ENCODE data around the gene TM9SF4. TPM values are rescaled to one million over a fixed set of nuclear protein-coding genes. Genes with fewer than 3 reads are reported as not detected.

Gene TM9SF4
- polyA plus RNA-seq (ENCODE audit: insufficient read depth in 1 of 5, insufficient read length in 5 of 5, low replicate concordance in 1 of 5): 10 to 100 TPM; 53.1 to 66.4 (median 58.6) TPM
- long read RNA-seq, donor 1, transcript TM9SF4-202 (18 exons, 3,978 nt): major isoform, 5 of 5 reads
- long read RNA-seq, donor 1, partial matches to known transcripts: 0 of 5 reads
- long read RNA-seq, donor 1, other reads (novel, unspliced or antisense): 0 of 5 reads
- long read RNA-seq, donor 2, transcript TM9SF4-202 (18 exons, 3,978 nt): major isoform, 5 of 20 reads
- long read RNA-seq, donor 2, partial matches to known transcripts: 14 of 20 reads
- long read RNA-seq, donor 2, other reads (novel, unspliced or antisense): 0 of 20 reads
- long read RNA-seq, donor 3, partial matches to known transcripts: 0 of 3 reads
- long read RNA-seq, donor 3, other reads (novel, unspliced or antisense): 0 of 3 reads
- long read RNA-seq, donor 4: 0 reads
- long read RNA-seq, donor 5, partial matches to known transcripts: 0 of 3 reads
- long read RNA-seq, donor 5, other reads (novel, unspliced or antisense): 0 of 3 reads
- long read RNA-seq, donor 6, full-length matches to known transcripts: 12 of 45 reads
- long read RNA-seq, donor 6, partial matches to known transcripts: 33 of 45 reads
- long read RNA-seq, donor 6, other reads (novel, unspliced or antisense): 0 of 45 reads
- long read RNA-seq, donor 7, transcript TM9SF4-202 (18 exons, 3,978 nt): major isoform, 7 of 27 reads
- long read RNA-seq, donor 7, partial matches to known transcripts: 19 of 27 reads
- long read RNA-seq, donor 7, other reads (novel, unspliced or antisense): 0 of 27 reads
- long read RNA-seq, donor 8, partial matches to known transcripts: 0 of 3 reads
- long read RNA-seq, donor 8, other reads (novel, unspliced or antisense): 0 of 3 reads

GRCh38 chr20:32109392-32110172, at the start of gene TM9SF4:
Gene TM9SF4 (plus strand): TSS chr20:32109714. CDS start chr20:32109741, 27 bp downstream.
- DNase-seq: peak; percentile 95 to 96

DNA sequence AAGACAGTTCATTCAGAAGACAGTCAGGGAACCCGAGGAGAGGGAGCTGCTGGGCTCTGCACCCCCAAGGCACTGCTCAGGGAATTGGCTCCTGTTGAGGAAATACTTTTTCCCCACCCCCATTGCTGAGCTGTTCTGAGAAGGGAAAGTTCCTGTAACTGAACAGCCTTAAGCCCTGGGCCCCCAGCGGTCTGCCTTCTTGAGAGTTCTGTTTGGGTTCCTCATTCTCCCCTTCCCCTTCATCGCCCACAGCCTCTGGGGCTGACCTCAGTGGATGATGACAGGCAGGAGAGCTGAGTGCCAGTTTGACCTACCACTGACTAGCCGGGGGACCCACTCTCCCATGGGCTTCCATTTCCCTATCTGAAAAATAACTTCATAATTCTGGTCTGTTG, 46.7 kb upstream of the TM9SF4 start:
- DNase-seq: no peak

DNA sequence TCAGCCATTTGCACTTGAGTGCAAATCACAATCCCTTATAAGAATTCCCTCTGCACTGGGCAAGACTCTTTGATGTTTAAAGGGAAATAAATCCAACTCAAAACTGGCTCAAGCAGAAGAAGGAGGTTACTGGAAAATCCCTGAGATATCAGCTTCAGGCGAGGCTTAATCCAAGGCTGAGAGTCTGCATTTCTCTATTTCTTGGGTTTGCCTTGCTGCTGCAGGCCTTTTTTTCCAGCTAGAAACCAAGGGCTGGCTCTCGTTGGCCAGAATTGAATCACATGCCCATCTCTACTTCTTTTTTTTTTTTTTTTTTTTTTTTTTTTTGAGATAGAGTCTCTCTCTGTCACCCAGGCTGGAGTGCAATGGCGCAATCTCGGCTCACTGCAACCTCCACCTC, 45.8 kb upstream of the TM9SF4 start:
- no peak for DNase-seq

DNA sequence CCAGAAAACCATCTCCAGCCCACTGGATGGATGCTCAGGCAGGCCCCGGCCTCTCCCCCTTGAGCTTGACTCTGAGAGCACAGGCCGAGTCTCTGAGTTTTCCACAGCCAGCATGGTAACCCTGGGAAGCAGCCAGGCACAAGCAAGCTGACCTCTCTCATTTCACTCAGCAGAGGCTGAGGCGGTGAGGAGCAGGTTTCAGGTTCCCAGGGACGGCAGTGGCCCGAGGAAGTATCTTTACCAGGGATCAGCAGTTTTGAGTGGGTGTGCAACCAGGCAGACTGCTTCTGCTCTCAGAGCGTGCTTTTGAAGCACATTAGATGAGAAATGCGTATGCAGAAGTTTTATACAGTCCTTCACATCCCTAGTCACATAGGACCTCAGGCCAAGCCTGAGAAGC, 44.8 kb upstream of the TM9SF4 start:
- DNase-seq: no peak

- DNase-seq: no peak
These were observed 42.2 kb upstream of the TM9SF4 start for GRCh38 chr20:32067234-32067821.

DNA sequence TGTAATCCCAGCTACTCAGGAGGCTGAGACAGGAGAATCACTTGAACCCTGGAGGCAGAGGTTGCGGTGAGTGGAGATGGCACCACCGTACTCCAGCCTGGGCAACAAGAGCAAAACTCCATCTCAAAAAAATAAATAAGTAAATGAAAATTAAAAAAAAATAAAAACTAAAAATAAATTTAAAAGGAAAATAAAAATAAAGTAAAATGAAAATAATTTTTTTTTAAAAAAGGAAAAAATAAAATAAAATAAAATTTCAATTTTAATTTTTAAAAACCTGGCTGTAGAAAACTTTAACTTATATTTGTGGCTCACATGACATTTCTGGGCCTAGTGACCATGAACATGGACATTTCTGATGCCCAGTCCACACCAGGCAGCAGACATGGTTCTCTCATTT, 41.3 kb upstream of the TM9SF4 start:
- DNase-seq: no peak

- DNase-seq: no peak
These were observed 39.8 kb upstream of the TM9SF4 start for GRCh38 chr20:32069711-32070110.

DNA sequence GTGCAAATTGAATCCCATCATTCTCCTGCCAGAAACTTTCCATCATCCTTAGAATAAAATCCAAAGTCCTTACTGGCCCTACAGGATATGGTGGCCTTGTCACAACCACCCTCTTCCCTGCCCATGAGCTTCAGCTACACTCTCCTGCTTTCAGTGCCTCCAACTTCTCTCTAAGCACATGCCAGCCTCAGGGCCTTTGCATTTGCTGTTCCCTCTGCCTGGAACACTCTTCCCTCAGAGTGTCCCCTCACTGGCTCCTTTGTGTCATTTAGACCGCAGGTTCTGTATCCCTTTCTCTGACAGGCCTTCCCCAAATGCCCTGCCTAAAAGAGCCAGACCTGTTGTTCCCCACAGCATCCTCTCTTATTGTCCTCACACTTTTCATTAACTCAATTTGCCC, 39.2 kb upstream of the TM9SF4 start:
- no peak for DNase-seq

GRCh38 chr20:32070690-32071213, 38.8 kb upstream of the TM9SF4 start:
- DNase-seq: no peak

GRCh38 chr20:32071395-32072167, 37.9 kb upstream of the TM9SF4 start:
- DNase-seq: no peak

GRCh38 chr20:32072168-32072750, 37.3 kb upstream of the TM9SF4 start:
- no peak for DNase-seq

- no peak for DNase-seq
These were observed 34.0 kb upstream of the TM9SF4 start for GRCh38 chr20:32075534-32075933.

- no peak for DNase-seq
These were observed 32.3 kb upstream of the TM9SF4 start for GRCh38 chr20:32077190-32077589.

DNA sequence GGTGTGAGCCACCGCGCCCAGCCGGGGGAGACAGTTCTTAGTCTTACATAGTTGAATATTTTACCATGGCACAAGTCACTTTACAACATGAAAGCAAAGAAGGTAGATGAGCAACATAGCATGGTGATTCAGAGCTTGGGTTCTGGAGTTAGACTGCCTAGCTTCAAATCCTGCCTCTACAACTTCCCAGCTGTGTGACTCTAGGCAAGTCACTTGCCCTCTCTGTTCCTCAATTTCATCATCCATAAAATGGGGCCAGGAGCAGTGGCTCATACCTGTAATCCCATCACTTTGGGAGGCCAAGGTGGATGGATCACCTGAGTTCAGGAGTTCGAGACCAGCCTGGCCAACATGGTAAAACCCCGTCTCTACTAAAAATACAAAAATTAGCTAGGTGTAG, 31.2 kb upstream of the TM9SF4 start:
- DNase-seq: no peak

DNA sequence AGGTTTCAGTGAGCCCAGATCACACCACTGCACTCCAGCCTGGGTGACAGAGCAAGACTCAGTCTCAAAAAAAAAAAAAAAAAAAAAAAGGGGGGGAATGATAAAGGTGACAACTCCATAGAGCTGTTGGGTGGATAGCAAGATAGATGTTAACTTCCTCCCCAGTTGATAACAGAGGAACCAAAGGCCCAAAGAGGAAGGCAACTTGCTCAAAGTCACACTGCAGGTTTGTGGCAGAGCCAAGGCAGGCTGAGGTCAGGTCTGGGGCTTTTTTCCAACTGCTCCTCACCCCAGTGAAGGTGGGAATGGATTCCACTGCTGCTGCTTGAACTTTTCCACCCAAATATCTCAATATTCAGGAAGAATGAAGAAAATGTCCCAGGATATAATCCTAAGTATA, 30.7 kb upstream of the TM9SF4 start:
- DNase-seq: no peak

GRCh38 chr20:32079655-32080109, 29.8 kb upstream of the TM9SF4 start:
- no peak for DNase-seq

DNA sequence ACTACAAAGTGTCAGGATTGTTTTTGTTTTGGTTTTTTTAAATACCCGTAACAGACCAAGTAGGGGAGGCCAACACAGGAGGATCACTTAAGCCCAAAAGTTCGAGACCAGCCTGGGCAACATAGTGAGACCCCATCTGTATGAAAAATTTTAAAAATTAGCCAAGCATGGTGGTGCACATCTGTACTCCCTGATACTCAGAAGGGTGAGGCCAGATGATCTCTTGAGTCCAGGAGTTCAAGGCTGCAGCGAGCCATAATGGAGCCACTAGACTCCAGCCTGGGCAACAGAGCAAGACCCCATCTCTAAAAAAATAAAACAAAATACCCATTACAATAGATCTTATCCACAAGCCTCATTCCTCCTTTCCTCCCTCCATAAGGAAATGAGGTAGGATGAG, 28.7 kb upstream of the TM9SF4 start:
- no peak for DNase-seq

- DNase-seq: no peak
These were observed 26.0 kb upstream of the TM9SF4 start for GRCh38 chr20:32083469-32083868.

DNA sequence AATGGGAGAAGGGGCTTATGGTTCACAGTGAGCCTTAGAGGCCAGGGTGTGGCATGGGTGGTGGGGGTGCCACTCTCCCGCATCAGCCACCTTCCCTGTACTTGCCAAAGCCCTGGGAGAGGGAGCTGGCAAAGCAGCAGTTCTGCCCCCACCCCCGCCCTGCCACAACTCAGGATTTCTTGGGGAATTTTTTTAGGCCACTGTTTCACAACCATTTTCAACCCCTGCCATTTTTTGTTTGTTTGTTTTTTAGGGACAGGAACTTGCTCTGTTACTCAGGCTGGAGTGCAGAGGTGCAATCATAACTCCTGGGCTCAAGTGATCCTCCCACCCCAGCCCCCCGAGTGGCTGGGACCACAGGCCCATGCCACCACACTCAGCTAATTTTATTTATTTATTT, 22.4 kb upstream of the TM9SF4 start:
- no peak for DNase-seq

DNA sequence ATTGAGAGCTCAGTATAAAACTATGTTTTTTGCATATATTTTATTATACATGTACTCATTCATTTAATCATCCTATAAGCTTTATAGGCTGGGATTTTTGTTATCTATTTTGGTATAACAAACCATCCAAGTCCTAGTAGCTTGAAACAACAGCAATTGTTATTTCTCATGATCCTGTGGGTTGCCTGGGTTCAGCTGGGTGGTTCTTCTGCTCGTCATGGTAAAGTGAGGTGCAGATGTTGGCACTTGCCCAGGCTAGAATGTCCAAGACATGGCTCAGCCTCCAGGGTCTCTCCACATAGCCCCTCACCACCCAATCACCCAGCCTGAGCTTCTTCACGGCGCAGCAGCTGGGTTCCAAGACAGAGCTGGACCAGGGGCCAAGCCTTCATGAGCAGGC, 20.8 kb upstream of the TM9SF4 start:
- DNase-seq: no peak

Measured in right lung (tissue), 10 donors.